ENCODE measurements around the gene DGUOK.
"Not testable (repeated sequence)": the region's sequence is repeated elsewhere in the genome, so short reads cannot be mapped to it uniquely, and the experiment has no call there.

Gene DGUOK

DNA sequence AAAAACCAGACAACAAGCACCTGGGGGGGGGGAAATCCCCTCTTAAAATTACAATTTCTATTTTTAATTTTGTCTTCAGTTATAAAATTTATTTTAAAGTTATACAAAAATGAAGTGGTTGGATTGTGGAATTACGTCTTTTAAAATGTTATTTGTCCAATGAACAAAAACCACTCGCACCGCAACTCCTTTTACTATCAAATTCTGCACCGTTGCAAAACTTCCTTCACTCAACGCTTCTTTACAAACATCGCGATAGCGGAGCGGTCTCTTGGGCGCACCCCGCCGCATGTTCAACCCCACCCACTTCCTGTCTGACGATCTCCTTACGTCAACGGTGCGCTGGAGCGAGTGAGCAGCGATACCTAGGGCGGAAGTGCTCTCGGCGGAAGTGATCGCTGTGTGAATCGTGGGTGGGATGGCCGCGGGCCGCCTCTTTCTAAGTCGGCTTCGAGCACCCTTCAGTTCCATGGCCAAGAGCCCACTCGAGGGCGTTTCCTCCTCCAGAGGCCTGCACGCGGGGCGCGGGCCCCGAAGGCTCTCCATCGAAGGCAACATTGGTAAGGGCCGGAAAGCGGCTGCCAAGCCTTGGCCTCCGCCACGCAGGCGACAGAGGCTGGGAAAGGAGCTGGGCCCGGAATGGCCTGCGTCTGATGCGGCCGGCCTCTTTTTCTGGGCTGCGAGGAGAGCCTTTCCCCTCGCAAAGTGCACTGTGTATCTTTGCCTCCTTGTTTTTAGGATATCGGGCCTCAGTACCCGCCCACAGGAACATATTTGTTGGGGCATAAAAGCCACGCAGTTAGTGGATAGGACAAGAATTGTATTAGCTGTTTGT, at the start of gene DGUOK:
DGUOK (plus strand) TSS at position 388 of the 835 bp plus-strand sequence; CDS start at position 419, 31 bp downstream.
- peak; percentile 89 to 92 for DNase-seq (ENCODE audit: low read depth in 2 of 2)

DNA sequence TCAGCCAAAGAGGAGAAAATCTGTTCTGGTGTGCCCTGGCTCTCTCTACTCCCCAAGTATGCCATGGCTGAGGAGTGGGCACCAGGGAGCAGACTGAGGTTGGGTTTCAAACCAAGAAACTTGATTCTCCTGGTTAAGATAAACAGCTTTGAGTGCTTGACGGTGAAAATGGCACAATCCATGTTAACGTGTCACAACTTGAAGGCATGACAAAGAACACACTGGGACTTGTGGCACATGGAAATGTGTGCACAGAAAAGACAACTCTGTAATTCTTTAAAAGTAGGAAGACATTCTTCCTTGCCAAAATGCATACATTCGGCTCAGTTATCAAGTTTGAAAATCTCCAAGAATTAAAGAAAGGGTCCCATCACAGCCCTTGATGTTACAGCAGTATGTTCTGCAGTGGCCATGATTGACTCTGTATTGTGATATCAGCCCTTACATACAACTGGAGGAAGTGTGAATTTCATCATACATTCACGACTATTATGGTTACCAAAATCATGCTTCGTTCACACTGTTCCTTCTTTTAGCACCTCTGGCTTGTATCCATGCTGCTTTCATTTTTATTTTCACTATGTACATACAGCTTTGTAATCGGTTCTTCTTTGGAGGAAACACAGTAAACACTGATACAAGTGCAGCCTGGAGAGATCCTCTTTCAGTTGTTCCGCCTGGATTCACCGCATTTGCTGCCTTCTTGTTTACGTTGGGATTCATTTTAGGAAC, 49.4 kb upstream of the DGUOK start:
- DNase-seq (ENCODE audit: low read depth in 2 of 2): no peak

DNA sequence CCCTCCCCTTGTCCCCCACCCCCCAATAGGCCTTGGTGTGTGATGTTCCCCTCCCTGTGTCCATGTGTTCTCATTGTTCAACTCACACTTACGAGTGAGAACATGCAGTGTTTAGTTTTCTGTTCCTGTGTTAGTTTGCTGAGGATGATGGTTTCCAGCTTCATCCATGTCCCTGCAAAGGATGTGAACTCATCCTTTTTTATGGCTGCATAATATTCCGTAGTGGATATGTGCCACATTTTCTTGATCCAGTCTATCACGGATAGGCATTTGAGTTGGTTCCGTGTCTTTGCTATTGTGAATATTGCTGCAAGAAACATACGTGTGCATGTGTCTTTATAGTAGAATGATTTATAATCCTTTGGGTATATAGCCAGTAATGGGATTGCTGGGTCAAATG, 48.7 kb upstream of the DGUOK start:
- DNase-seq (ENCODE audit: low read depth in 2 of 2): not testable (repeated sequence)

DNA sequence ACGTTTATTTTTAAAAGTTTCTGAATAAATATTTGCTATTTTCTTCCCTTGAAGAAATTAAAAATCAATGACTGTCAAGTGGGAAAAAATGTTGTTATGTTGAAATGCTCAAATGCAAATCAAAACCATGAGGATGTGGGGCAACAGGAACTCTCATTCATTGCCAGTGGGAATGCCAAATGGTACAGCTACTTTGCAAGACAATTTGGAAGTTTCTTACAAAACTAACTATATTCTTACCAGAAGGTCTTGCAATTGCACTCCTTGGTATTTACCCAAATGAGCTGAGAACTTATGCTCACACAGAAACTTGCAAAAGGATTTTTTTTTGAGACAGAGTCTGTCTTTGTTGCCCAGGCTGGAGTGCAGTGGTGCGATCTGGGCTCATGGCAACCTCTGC, 41.3 kb upstream of the DGUOK start:
- DNase-seq (ENCODE audit: low read depth in 2 of 2): no peak

DNA sequence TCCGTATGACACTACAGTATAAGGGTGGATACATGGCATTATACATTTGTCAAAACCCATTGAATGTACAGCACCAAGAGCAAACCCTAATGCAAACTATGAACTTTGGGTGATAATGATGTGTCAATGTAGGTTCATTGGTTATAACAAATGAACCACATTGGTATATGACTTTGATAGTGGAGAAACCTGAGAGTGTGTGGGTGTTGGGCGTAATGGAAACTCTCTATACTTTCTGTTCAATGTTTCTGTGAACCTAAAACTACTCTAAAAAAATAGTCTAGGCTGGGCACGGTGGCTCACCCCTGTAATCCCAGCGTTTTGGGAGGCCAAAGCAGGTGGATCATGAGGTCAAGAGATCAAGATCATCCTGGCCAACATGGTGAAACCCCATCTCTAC, 40.3 kb upstream of the DGUOK start:
- DNase-seq (ENCODE audit: low read depth in 2 of 2): no peak

DNA sequence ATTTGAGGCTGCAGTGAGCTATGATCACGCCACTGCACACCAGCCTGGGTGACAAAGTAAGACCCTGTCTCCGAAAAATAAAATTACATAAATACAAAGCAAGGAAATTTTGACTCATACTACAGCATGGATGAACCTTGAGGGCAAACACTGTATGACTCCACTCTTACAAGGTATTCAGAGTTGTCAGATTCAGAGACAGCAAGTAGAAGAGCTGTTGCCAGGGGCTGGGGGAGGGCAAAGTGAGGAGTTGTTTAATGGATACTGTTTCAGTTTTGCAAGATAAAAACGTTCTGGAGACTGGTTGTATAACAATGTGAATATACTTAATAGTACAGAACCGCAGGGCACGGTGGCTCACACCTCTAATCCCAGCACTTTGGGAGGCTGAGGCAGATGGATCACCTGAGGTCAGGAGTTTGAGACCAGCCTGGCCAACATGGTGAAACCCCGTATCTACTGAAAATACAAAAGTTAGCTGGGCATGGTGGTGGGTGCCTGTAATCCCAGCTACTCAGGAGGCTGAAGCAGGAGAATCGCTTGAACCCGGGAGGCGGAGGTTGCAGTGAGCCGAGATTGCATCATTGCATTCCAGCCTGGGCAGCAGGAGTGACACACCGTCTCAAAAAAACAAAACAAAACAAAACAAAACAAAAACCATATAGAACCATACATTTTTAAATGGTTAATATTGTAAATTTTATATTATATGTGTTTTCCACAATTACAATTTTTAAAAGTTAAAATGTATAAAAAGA, 38.9 kb upstream of the DGUOK start:
- DNase-seq (ENCODE audit: low read depth in 2 of 2): not testable (repeated sequence)

DNA sequence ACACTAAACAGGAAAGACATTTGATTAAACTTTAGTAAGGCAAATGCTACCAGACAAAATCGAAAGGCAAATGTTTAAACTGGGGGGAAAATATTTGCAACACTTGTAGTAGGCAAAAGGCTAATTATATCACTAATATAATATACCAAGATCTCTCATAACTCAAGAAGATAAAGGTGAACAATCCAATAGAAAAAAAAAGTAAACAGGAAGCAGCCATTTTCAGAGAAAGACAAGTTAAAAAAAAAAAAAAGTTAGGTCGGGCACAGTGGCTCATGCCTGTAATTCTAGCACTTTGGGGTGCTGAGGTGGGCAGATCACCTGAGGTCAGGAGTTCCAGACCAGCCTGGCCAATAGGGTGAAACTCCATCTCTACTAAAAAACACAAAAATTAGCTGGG, 38.3 kb upstream of the DGUOK start:
- no peak for DNase-seq (ENCODE audit: low read depth in 2 of 2)

DNA sequence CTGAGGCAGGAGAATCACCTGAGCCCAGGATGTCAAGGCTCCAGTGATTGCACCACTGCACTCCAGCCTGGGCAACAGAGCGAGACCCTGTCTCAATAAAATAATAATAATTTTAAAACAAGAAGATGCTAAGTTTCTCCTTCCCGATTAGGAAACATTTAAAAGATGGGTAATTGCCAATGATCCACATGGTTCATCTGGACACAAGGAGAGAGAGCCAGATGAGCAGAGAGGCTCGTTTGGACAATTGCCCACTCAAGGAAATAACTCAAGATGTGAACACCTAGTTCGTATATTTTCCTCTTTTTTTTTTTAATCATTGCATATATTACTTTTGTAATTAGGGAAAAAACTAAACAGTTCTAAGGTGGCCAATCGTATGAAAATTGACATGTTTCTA, 37.5 kb upstream of the DGUOK start:
- DNase-seq (ENCODE audit: low read depth in 2 of 2): no peak

DNA sequence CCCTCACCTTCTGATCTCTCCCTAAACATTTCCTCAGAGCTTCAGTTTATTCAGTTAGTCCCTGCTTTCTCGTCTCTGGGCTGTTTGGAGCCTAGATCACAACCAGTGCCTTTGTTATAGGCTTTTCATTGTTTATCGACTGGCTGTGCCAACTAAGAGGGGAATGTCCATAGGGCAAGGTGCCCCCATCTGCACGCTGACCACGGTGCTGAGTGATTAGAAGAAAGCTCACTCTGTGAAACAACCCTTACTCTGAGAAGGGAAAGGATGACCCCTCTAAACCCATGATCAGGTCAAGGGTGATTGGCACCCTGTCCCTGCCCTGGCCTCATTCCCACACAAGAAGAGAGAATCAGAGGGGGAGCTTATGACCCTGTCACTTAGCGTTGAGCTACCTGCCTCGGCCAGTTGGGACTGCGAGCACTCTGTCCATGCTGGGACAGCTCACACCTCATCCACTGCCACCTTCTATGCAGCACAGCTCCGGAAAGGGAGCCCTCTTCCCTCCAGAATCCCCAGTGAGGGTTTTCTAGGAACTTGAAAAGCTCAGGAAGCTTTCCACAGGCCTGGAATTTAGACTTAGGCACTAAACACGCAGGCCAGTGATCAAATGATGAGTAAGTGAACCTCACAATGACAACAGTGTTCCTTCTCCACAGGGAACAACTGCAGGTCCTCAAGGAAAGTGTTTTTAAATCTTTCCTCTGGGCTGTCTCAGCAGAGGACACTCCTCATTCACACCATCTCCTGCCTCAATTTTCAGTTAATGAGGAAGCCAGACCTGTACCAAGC, 36.2 kb upstream of the DGUOK start:
- no peak for DNase-seq (ENCODE audit: low read depth in 2 of 2)

DNA sequence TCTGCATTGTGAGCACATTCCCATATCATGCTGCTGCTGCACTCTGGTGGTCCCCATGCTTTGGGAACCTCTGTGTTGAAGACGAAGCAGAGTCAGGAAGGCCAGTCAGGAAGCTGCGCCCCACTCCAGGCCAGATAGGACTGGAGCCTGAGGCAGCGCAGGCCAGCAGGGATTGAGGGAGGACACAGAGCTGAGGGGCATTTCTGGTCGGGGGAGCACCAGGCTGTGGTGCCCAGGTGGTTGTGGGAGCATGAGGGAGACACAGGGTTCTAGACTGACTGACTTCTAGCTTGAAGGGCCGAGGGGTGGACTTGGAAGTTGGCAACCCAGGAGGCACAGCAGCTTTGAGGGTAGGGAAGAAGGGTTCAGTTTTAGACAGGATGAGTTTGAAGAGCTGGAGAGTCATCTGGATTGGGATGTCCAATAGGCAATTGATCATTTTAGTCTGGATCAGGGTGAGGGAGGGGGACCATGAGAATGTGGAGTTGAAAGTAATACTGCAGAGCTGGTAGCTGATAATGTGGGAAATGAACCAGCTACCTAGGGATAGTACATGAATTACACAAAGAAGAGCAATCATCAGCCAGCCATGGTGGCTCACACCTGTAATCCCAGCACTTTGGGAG, 35.3 kb upstream of the DGUOK start:
- DNase-seq (ENCODE audit: low read depth in 2 of 2): no peak

DNA sequence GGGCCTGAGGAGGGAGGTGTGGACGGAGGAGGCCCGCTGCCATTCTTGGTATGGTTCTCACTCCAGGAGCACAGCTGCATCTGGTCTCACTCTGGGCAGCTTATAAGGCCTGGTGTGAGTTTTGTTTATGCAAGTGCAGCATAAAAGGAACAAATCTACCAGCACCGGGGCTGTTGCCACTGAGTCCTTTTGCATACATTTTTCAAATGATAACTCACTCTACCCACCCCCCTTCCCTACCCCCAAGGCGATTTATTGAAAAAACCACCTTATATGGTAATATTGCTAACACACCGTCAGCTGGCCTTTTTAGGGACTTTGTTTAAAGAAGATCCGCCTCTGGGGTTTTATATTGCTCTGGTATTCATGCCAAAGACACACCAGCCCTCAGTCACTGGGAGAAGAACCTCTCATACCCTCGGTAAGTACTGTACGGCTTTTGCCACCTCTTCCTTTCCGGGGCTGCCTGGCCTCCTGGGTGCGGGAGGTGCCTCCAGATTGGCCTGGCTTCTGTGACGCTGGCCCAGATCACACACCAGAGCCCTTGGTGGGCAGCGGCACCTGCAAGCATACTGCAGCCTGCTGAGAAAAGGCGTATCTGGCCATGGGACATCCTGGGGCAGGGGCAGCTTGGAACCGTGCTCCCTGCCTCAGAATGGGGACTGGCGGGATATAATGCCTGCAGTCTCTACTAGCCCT, 33.9 kb upstream of the DGUOK start, which contains the start of gene ACTG2:
ACTG2 (plus strand) TSS at position 378 of the 699 bp plus-strand sequence. CDS start 8,304 bp downstream, outside the sequence.
- no peak for DNase-seq (ENCODE audit: low read depth in 2 of 2)

DNA sequence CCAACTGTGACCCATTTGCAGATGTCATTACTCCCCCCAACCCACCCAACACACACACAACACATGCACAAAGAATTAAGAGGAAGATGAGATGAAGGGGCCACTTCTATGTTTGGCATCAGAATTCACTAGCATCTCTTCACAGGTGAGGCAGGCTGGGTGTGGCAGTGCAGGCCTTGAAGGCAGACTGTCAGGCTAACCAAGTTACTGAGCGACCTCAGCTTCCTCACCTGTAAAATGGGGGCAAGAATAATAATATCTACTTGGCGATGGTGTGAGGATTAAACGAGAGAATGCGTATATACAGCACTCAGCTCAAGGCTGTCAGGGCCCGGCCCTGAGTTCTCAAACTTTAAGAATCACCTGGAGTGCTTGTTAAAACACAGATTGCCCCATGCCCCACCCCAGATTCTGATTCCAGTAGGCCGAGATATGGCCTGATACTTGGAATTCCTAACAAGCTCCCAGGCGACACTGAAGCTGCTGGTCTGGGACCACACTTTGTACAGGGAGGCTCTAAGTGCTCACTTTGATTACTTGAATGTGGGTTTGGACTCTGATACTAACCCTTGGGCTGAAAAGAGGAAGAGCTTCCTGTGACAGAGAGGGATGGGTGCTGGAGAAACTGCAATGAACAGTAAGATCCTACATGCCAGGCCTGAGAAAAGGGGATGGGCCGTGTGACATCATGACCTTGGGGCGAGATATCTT, 32.8 kb upstream of the DGUOK start:
- DNase-seq (ENCODE audit: low read depth in 2 of 2): no peak

DNA sequence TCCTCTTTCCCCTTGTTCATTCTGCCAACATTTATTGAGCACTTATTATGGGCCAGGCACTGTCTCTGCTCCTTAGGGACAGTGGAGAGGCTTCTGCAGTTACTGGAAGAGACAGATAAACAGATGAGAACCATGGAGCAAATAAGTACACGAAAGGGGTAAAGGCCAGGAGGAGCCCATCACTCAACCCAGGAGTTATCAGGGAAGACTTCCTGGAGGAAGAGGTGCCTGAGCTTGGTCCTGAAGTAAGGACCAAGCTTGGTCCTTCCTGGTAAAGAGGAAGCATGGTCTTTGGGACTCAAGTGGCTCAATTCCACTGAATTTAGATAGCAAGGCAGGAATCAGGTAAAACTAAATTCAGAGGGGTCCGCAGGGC, 32.2 kb upstream of the DGUOK start:
- no peak for DNase-seq (ENCODE audit: low read depth in 2 of 2)

DNA sequence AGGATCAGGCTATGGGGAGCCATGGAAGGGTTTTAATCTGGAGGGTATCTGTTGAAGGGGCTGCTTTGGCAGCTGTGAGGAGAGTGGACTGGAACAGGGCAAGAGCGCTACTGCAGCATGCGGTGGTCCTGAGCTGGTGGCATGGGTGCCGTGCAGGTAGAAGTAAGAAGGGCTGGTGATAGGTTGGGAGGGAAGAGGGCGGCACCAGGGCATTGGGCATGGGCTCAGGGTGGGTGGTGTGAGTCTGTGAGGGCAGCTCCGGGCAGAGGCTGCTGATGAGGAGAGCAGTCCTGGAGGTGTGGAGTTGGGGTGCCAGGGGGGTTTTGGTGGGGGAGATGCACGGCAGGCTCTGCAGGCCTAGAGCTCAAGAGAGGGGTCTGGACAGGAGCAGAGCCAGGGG, 31.8 kb upstream of the DGUOK start:
- no peak for DNase-seq (ENCODE audit: low read depth in 2 of 2)

DNA sequence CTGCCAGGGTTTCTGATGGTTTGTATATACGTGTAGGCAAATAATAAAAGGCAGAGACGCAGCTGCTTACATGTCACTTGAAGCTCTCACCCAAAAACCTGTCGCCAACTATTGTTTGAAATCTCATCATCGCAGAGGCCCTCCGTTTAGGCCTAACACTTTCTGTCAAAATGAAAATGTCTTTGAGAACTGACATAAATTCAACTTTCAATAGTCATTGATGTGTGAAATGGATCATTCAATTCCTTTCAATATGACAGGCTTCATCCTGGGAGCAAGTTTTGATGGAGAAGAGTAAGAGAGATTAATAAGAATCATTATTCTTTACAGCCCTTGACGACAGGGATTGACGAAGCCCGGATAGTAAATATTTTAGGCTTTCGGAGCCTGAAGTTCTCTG, 31.2 kb upstream of the DGUOK start:
- DNase-seq (ENCODE audit: low read depth in 2 of 2): no peak

DNA sequence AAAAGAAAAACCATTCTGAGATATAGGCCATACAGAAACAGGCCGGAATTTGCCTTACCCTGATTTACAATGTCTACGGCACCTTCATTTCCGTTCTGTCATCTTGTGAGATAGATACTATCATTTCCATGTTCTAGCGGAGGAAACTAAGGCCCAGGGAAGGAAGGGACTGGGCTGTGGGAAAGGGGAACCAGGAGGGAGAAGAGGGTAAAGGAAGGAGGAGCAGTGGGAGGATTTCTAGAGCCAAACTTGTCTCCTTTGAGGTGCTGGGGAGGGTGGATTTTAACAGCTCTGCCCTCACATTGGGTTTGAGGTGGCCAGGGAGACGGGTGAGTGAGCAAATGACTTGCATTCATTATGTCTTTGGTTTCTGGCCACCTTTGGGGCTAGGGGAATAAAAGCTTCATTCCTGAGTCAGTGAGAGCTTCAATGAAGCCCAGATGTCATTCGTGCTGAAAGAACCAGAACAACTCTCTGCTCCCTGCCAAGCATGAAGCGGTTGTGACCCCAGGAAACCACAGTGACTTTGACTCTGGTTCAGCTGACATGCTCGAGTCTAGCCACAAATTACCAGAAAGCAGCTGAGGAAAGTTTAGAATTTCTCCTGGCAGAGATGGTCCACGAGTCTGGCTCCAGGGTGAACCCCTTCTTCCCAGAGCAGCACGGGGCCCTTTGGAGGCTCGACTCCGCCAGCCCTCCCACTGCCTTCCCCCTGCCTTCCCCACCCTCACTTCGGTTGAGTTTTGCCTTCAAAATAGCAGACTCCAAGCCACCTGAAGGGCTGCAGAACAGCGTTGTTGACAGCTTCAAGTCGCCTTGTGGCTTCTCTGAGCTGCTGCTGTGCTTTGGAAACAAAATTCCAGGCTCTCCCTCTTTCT, 30.1 kb upstream of the DGUOK start:
- DNase-seq (ENCODE audit: low read depth in 2 of 2): peak in 1 of 2 donors; percentile 17

DNA sequence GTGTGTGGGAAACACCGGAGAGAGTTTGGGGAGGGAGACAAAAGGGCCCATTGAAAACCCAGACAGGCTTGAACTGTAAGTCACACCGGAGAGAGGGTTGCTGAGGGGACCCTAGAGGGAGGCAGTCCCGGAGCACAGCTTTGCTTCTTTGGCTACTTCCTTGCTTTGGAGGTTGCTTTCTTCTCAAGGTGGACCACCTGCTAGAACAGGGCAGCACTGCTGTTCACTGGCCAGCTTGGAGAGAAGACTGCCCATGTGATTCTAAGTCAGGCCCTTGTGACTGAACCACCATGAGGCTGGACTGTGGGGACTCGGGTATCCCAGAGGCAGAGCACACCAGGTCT, 29.5 kb upstream of the DGUOK start:
- DNase-seq (ENCODE audit: low read depth in 2 of 2): no peak

DNA sequence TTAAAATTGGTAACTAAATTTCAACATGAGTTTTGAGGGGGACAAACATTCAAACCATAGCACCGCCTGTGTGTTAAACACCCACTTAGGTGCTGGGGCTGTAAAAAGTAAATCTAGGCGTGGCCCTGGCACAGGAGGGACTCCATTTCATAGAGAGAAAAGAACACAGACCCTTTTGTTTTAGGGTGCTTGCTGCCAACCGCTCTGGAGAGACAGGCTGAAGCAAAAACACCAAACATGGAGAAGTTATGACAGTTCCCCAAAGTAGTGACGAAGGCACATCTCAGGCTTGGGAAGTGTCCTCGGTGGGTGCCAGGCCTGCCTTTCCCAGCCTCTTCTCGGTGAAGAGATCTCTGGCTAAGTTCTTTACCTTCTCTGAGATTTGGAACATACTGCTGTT, 28.7 kb upstream of the DGUOK start:
- DNase-seq (ENCODE audit: low read depth in 2 of 2): no peak

DNA sequence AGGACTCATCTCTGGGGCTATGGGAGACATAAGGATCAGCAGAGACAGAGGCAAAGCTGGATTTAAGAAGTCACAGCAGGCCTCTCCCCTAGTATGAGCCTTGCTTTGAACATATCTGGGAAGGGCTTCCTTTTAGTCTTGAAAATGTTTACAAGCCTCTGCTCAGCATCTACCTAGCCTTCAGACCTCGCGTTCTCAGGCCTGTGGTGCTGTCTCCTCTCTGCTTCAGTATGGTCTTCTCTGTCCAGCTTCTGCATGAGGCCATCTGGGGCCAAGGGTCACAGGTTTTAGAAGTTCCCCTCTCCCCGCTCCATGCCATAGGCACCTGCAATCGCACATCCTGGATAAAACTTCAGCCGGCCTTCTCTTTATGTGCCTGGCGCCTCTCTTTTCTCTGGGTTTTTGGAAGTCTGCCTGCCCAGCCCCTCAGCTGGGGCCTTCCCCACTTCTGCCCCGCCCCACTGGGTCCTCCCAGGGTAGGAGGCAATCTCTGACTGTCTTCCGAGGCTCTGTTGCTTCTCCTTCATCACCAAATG, 26.8 kb upstream of the DGUOK start:
- DNase-seq (ENCODE audit: low read depth in 2 of 2): no peak

Data from stimulated activated CD8-positive, alpha-beta memory T cell treated with anti-CD3 and anti-CD28 coated beads, Interleukin-7, amount 100 ng/mL, for 1 hour (primary cell).